DOHH2 (cell line): ENCODE results near the gene ZNF594.
"Not testable (repeated sequence)": the region's sequence is repeated elsewhere in the genome, so short reads cannot be mapped to it uniquely, and the experiment has no call there.

ENCODE experiments used
- H3F3A ChIP-seq: fragments of 200-600 bp; sonication (generic), shearing (Covaris generic); 2 replicates; pipeline ENCODE4 v1.6.0; 2016; ENCODE audit warnings: antibody characterized with exemption, mild to moderate bottlenecking; ENCODE audit not compliant: control insufficient read depth, insufficient read depth
- H3K27ac ChIP-seq: fragments of 200-600 bp; sonication (generic); 2 replicates; pipeline ENCODE4 v1.5.1; 2014; ENCODE audit warnings: low read depth, mild to moderate bottlenecking, low read length, moderate library complexity
- H3K27me3 ChIP-seq: fragments of 200-600 bp; sonication (generic); 2 replicates; pipeline ENCODE4 v1.6.1; 2014; ENCODE audit warnings: mild to moderate bottlenecking, low read length, mixed read lengths; ENCODE audit not compliant: control insufficient read depth
- H3K36me3 ChIP-seq: fragments of 200-600 bp; sonication (generic); 2 replicates; pipeline ENCODE4 v1.6.1; 2014; ENCODE audit warnings: mild to moderate bottlenecking, low read length, moderate library complexity, mixed read lengths; ENCODE audit not compliant: control insufficient read depth
- H3K4me1 ChIP-seq: fragments of 200-600 bp; sonication (generic); 2 replicates; pipeline ENCODE4 v1.6.1; 2014; ENCODE audit warnings: mild to moderate bottlenecking, low read length, mixed read lengths; ENCODE audit not compliant: control insufficient read depth
- H3K4me2 ChIP-seq: fragments of 200-600 bp; sonication (generic); 2 replicates; pipeline ENCODE4 v1.6.0; 2014; ENCODE audit warnings: mild to moderate bottlenecking, low read length, moderate library complexity
- H3K4me3 ChIP-seq: fragments of 200-600 bp; sonication (generic); 2 replicates; pipeline ENCODE4 v1.5.1; 2014; ENCODE audit warnings: mild to moderate bottlenecking, low read length, mixed read lengths
- H3K79me2 ChIP-seq: fragments of 200-600 bp; sonication (generic); 2 replicates; pipeline ENCODE4 v1.6.1; 2014; ENCODE audit warnings: mild to moderate bottlenecking, low read length, mixed read lengths; ENCODE audit not compliant: control insufficient read depth
- H3K9me2 ChIP-seq: fragments of 200-600 bp; sonication (generic); replicated peaks from 2 replicates; pipeline ENCODE4 v1.6.1; 2014; ENCODE audit warnings: mild to moderate bottlenecking, low read length, mixed read lengths; ENCODE audit not compliant: control insufficient read depth
- H3K9me3 ChIP-seq: fragments of 200-600 bp; sonication (generic); 2 replicates; pipeline ENCODE4 v1.6.1; 2014; ENCODE audit warnings: antibody characterized with exemption, low read length, mixed read lengths; ENCODE audit not compliant: control insufficient read depth, insufficient read depth
- H4K20me1 ChIP-seq: fragments of 200-600 bp; sonication (generic); 2 replicates; pipeline ENCODE4 v1.6.0; 2014; ENCODE audit warnings: low read depth, mild to moderate bottlenecking, antibody characterized with exemption, low read length, moderate library complexity; ENCODE audit not compliant: control insufficient read depth, insufficient read depth
- CTCF ChIP-seq: fragments of 200-600 bp; sonication (generic); IDR thresholded peaks from one replicate; pipeline ENCODE4 v1.5.1; 2014; ENCODE audit warnings: antibody characterized with exemption, mild to moderate bottlenecking, low read depth, low read length; ENCODE audit not compliant: poor library complexity, severe bottlenecking
- EZH2phosphoT487 ChIP-seq: fragments of 200-600 bp; sonication (generic); IDR thresholded peaks from 2 replicates; pipeline ENCODE4 v1.6.1; 2017; ENCODE audit warnings: borderline replicate concordance, mild to moderate bottlenecking, antibody characterized with exemption, low read length, moderate library complexity, mixed read lengths

Gene ZNF594

GRCh38 chr17:5226940-5227878 is 35.5 kb upstream of the ZNF594 start:
- Histone ChIP-seq H4K20me1 (no peaks in the 10 kb centered on the region), H3K27ac (peak overlapping the region; percentile 86)

GRCh38 chr17:5225668-5226457 is 34.2 kb upstream of the ZNF594 start:
- no peaks in the 10 kb centered on the region for H3K9me2 ChIP-seq
- H3K36me3 ChIP-seq: peaks cover 2% of the 10 kb centered on the region
- H3K27ac ChIP-seq: peak overlapping the region; percentile 86
- peaks cover 2% of the 10 kb centered on the region for H3K79me2 ChIP-seq
- H3K27me3 ChIP-seq: no peaks in the 10 kb centered on the region
- peaks cover 44% of the 10 kb centered on the region for H3F3A ChIP-seq
- TF ChIP-seq CTCF: no peak
- no peak for TF ChIP-seq EZH2phosphoT487
- H3K4me3 ChIP-seq: peak overlapping the region; percentile 67
- H3K4me1 ChIP-seq: peaks cover 99% of the 10 kb centered on the region
- no peaks in the 10 kb centered on the region for H4K20me1 ChIP-seq
- no peaks in the 10 kb centered on the region for H3K9me3 ChIP-seq
- H3K4me2 ChIP-seq: peak overlapping the region; percentile 79

More at GRCh38 chr17:5226940-5227878, 35.5 kb upstream of the ZNF594 start:
- Histone ChIP-seq H3K4me2 (peak overlapping the region; percentile 79), H3K36me3 (peaks cover 9% of the 10 kb centered on the region), H3K4me1 (peaks cover 99% of the 10 kb centered on the region), H3K9me2 (no peaks in the 10 kb centered on the region), H3K27me3 (no peaks in the 10 kb centered on the region), H3K9me3 (no peaks in the 10 kb centered on the region), H3K4me3 (peak overlapping the region; percentile 67), H3K79me2 (peaks cover 11% of the 10 kb centered on the region), H3F3A (peaks cover 42% of the 10 kb centered on the region)
- TF ChIP-seq EZH2phosphoT487 (no peak), CTCF (no peak)

GRCh38 chr17:5221912-5222311 is 30.2 kb upstream of the ZNF594 start:
- not testable (repeated sequence) for H3K27me3 ChIP-seq, H3K9me2 ChIP-seq, H4K20me1 ChIP-seq, H3K36me3 ChIP-seq, H3K9me3 ChIP-seq, H3K79me2 ChIP-seq
- Histone ChIP-seq H3K27ac (peak overlapping the region; percentile 87), H3K4me1 (peaks cover 68% of the 10 kb centered on the region), H3F3A (peaks cover 44% of the 10 kb centered on the region), H3K4me3 (peak overlapping the region; percentile 48), H3K4me2 (peak overlapping the region; percentile 60)
